Measurements from ENCODE around the gene CLOCK. TPM values are rescaled to one million over a fixed set of nuclear protein-coding genes. Genes with fewer than 3 reads are reported as not detected.
"Not testable (repeated sequence)": the region's sequence is repeated elsewhere in the genome, so short reads cannot be mapped to it uniquely, and the experiment has no call there.

Gene CLOCK
- total RNA-seq, 4 donors from 2014 or later: 24.5 to 42.6 (median 34.8) TPM

GRCh38 chr4:55561889-55562288 lies 15.2 kb upstream of the CLOCK start:
- Histone ChIP-seq H3K27ac (replicated peaks in 1 of 4) (no peak overlapping the region), H3K4me1 (no peaks in the 10 kb centered on the region), H3K36me3 (no peaks in the 10 kb centered on the region), H3K27me3 (no peaks in the 10 kb centered on the region), H3K9me3 (no peaks in the 10 kb centered on the region), H3K4me3 (no peak overlapping the region)
- 95% methylated on average over 1 of the region's 1 CpG for WGBS
- no peak for TF ChIP-seq CTCF (IDR thresholded peaks at IDR 0.05)
- TF ChIP-seq EP300 (IDR thresholded peaks at IDR 0.05): no peak
- TF ChIP-seq POLR2A (IDR thresholded peaks at IDR 0.05; ENCODE audit: low read depth): no peak
- no peak for TF ChIP-seq POLR2AphosphoS5 (IDR thresholded peaks at IDR 0.05)
- no peak for DNase-seq (ENCODE audit: extremely low spot score)
- intact Hi-C loops (cut with DNase I): no loop called here

GRCh38 chr4:55560096-55560495 lies 13.4 kb upstream of the CLOCK start:
- no peak overlapping the region for H3K27ac ChIP-seq (replicated peaks in 1 of 4)
- H3K4me1 ChIP-seq: no peaks in the 10 kb centered on the region
- no peak overlapping the region for H3K4me3 ChIP-seq
- no peak for TF ChIP-seq CTCF (IDR thresholded peaks at IDR 0.05)
- TF ChIP-seq POLR2A (IDR thresholded peaks at IDR 0.05; ENCODE audit: low read depth): no peak
- TF ChIP-seq POLR2AphosphoS5 (IDR thresholded peaks at IDR 0.05): no peak
- no peak for TF ChIP-seq EP300 (IDR thresholded peaks at IDR 0.05)
- H3K27me3 ChIP-seq: no peaks in the 10 kb centered on the region
- intact Hi-C loops (cut with DNase I): no loop called here
- no peaks in the 10 kb centered on the region for H3K36me3 ChIP-seq
- 78% methylated on average over 3 of the region's 3 CpGs for WGBS
- no peak for DNase-seq (ENCODE audit: extremely low spot score)
- no peaks in the 10 kb centered on the region for H3K9me3 ChIP-seq

- WGBS: 32% methylated on average over 2 of the region's 2 CpGs
- H3K27ac ChIP-seq (replicated peaks in 1 of 4): no peak overlapping the region
- DNase-seq (ENCODE audit: extremely low spot score): no peak
- intact Hi-C loops (cut with DNase I): loop anchor here (10.0 kb wide), 1 partner anchor 560 kb away; no protein-coding TSS in a partner anchor
- H3K9me3 ChIP-seq: no peaks in the 10 kb centered on the region
- H3K36me3 ChIP-seq: no peaks in the 10 kb centered on the region
- no peak for TF ChIP-seq POLR2A (IDR thresholded peaks at IDR 0.05; ENCODE audit: low read depth)
- TF ChIP-seq EP300 (IDR thresholded peaks at IDR 0.05): no peak
- no peak for TF ChIP-seq POLR2AphosphoS5 (IDR thresholded peaks at IDR 0.05)
- peak; percentile 41 to 53 (median 42) for TF ChIP-seq CTCF (IDR thresholded peaks at IDR 0.05)
- H3K4me3 ChIP-seq: no peak overlapping the region
- no peaks in the 10 kb centered on the region for H3K27me3 ChIP-seq
- H3K4me1 ChIP-seq: peaks cover 0 to 15% (median 5%) of the 10 kb centered on the region in 4 donors
These were observed 7.8 kb upstream of the CLOCK start for GRCh38 chr4:55554453-55555030.

GRCh38 chr4:55553441-55554201 lies 6.9 kb upstream of the CLOCK start:
- no peak for TF ChIP-seq EP300 (IDR thresholded peaks at IDR 0.05)
- no peak for TF ChIP-seq CTCF (IDR thresholded peaks at IDR 0.05)
- TF ChIP-seq POLR2A (IDR thresholded peaks at IDR 0.05; ENCODE audit: low read depth): no peak
- TF ChIP-seq POLR2AphosphoS5 (IDR thresholded peaks at IDR 0.05): peak in 1 of 2 donors; percentile 30
- peaks cover 0 to 15% (median 5%) of the 10 kb centered on the region in 4 donors for H3K4me1 ChIP-seq
- H3K27ac ChIP-seq (replicated peaks in 1 of 4): peak overlapping the region; percentile 34 to 70 (median 46)
- DNase-seq (ENCODE audit: extremely low spot score): no peak
- no peaks in the 10 kb centered on the region for H3K9me3 ChIP-seq
- H3K27me3 ChIP-seq: no peaks in the 10 kb centered on the region
- 59% methylated on average over 10 of the region's 10 CpGs for WGBS
- no peaks in the 10 kb centered on the region for H3K36me3 ChIP-seq
- H3K4me3 ChIP-seq: peak overlapping the region; percentile 36 to 44 (median 40)
- intact Hi-C loops (cut with DNase I): loop anchor here (10.0 kb wide), 1 partner anchor 559 kb away; no protein-coding TSS in a partner anchor

GRCh38 chr4:55551964-55552363 lies 5.3 kb upstream of the CLOCK start:
- intact Hi-C loops (cut with DNase I): loop anchor here (10.0 kb wide), 1 partner anchor 557 kb away; no protein-coding TSS in a partner anchor
- not testable (repeated sequence) for H3K36me3 ChIP-seq; H3K9me3 ChIP-seq; H3K27ac ChIP-seq (replicated peaks in 1 of 4); H3K4me3 ChIP-seq; H3K27me3 ChIP-seq; DNase-seq (ENCODE audit: extremely low spot score)
- H3K4me1 ChIP-seq: peaks cover 6 to 24% (median 14%) of the 10 kb centered on the region in 4 donors
- WGBS: 89% methylated on average over 6 of the region's 6 CpGs

All from esophagus muscularis mucosa (tissue), 4 donors.